Astrocyte (in vitro differentiated cells and primary cell): ENCODE data around the gene SHROOM3. TPM values are rescaled to one million over a fixed set of nuclear protein-coding genes. Genes with fewer than 3 reads are reported as not detected.

Experiments
- DNase-seq: peaks from one replicate; pipeline ENCODE4 v3.0.0-alpha.2; 2010; ENCODE audit warnings: low read depth
- FAIRE-seq: peaks from 2 replicates; lab custom pipeline; 2011; peaks lifted over from hg19 to GRCh38; lab: Jason Lieb, UNC
- H2AFZ ChIP-seq: 2 replicates; pipeline ENCODE4 v1.6.0; 2012; ENCODE audit warnings: low read depth, low read length, inconsistent platforms
- H3K27ac ChIP-seq: 2 replicates; pipeline ENCODE4 v1.5.1; 2011; ENCODE audit warnings: low read depth, low read length, inconsistent platforms
- H3K27me3 ChIP-seq: 2 replicates; pipeline ENCODE4 v1.6.0; 2011; ENCODE audit warnings: low read length, inconsistent platforms; ENCODE audit not compliant: insufficient read depth
- H3K36me3 ChIP-seq: 2 replicates; pipeline ENCODE4 v1.5.1; 2011; ENCODE audit warnings: low read length, inconsistent platforms; ENCODE audit not compliant: insufficient read depth
- H3K4me1 ChIP-seq: 2 replicates; pipeline ENCODE4 v1.5.1; 2011; ENCODE audit warnings: low read length, inconsistent platforms; ENCODE audit not compliant: insufficient read depth
- H3K4me2 ChIP-seq: 2 replicates; pipeline ENCODE4 v1.6.0; 2012; ENCODE audit warnings: low read length, inconsistent platforms
- H3K4me3 ChIP-seq: 2 replicates; pipeline ENCODE4 v1.5.1; 2011; ENCODE audit warnings: low read depth, mild to moderate bottlenecking, low read length, inconsistent platforms; ENCODE audit not compliant: insufficient read depth
- H3K79me2 ChIP-seq: 2 replicates; pipeline ENCODE4 v1.6.0; 2012; ENCODE audit warnings: mild to moderate bottlenecking, low read length, inconsistent platforms; ENCODE audit not compliant: insufficient read depth
- H3K9ac ChIP-seq: 2 replicates; pipeline ENCODE4 v1.6.0; 2012; ENCODE audit warnings: mild to moderate bottlenecking, low read length, inconsistent platforms
- H3K9me3 ChIP-seq: 2 replicates; pipeline ENCODE4 v1.5.1; 2012; ENCODE audit warnings: low read depth, mild to moderate bottlenecking, low read length, inconsistent platforms; ENCODE audit not compliant: insufficient read depth
- H4K20me1 ChIP-seq: 2 replicates; pipeline ENCODE4 v1.6.0; 2012; ENCODE audit warnings: low read length, inconsistent platforms; ENCODE audit not compliant: insufficient read depth
- H3K27ac Mint-ChIP-seq: one replicate; pipeline ENCODE4 v1.8.0; 2021; ENCODE audit warnings: mild to moderate bottlenecking, mixed read lengths; ENCODE audit not compliant: unreplicated experiment
- H3K27me3 Mint-ChIP-seq: one replicate; pipeline ENCODE4 v1.8.0; 2021; ENCODE audit warnings: low read depth, mixed read lengths; ENCODE audit not compliant: unreplicated experiment
- H3K36me3 Mint-ChIP-seq: one replicate; pipeline ENCODE4 v1.8.0; 2021; ENCODE audit warnings: low read depth, mixed read lengths; ENCODE audit not compliant: unreplicated experiment
- H3K4me1 Mint-ChIP-seq: one replicate; pipeline ENCODE4 v1.8.0; 2021; ENCODE audit warnings: low read depth, mixed read lengths; ENCODE audit not compliant: unreplicated experiment
- H3K4me3 Mint-ChIP-seq: one replicate; pipeline ENCODE4 v1.8.0; 2021; ENCODE audit warnings: mild to moderate bottlenecking, moderate library complexity, mixed read lengths; ENCODE audit not compliant: unreplicated experiment
- H3K9me3 Mint-ChIP-seq: one replicate; pipeline ENCODE4 v1.8.0; 2021; ENCODE audit warnings: mild to moderate bottlenecking, mixed read lengths; ENCODE audit not compliant: unreplicated experiment
- EZH2 ChIP-seq: IDR thresholded peaks from 2 replicates; pipeline ENCODE4 v1.6.1; 2012; ENCODE audit warnings: mild to moderate bottlenecking, low read length, inconsistent platforms; ENCODE audit not compliant: insufficient read depth
- total RNA-seq: library from RNA; stranded (reverse); gene quantifications from 2 replicates; pipeline ENCODE4 v1.2.1, GENCODE V29; 2021
- TF ChIP-seq, protein P1 (sequence below): IDR thresholded peaks from 2 replicates; pipeline ENCODE4 v1.5.1; 2011; ENCODE audit warnings: low read depth, mild to moderate bottlenecking, inconsistent platforms, low read length, moderate library complexity; ENCODE audit not compliant: insufficient read depth

Gene SHROOM3
- total RNA-seq, 1 donor from 2014 or later: 64.6 TPM

DNA sequence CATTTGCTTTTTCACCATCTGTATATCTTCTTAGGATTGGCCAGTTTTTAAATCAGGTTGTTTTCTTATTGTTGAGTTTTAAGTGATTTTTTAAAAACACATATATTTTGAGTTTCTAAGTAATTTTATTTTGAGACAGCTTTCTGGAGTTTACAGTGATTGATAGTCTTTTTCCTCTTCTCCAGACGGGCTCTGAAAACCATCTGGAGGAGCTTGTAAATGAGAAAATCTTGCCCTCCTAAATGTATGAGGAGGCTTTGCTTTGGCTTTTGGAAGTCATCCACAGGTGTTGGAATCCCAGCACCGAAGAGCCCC is 302.7 kb downstream of the SHROOM3 start:
- H3K27me3 Mint-ChIP-seq: no peaks in the 10 kb centered on the region
- no peaks in the 10 kb centered on the region for H3K9me3 Mint-ChIP-seq

DNA sequence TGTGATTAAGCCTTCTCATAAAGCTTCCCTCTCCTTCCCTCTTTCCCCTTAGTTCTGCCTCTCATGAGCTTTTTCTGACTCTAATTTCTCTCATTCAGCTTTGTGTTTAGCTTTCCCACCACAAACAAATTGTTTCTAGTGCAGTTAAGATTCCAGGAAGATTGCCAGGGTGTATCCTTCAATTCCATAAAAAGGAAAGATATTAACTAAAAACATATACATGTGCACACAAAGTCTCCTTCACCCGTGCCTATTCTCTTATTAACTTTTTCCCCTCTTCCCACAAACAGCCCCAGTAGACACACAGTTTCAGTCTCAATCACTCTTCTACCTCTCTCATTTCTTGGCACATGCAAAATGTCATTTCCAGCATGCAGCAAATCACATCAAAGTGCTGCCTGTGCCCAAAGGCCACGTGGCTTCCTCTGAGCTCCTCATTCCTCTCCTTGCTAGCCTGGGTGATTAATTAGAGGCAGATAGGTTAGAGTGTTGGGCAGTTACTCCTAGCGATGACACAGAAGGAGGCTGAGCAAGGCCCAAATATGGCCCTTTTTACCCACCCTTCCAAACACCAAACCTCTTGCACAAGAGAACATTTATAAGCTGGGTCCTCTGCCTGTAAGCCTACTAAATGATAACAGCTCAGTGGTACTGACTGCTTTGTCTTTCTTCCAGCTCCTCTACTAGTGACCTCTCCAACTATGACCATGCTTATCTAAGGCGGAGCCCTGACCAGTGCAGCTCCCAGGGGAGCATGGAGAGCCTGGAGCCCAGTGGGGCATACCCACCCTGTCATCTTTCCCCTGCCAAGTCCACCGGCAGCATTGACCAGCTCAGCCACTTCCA is 303.3 kb downstream of the SHROOM3 start:
- DNase-seq: peak; percentile 96
- Histone ChIP-seq H3K4me3 (no peak overlapping the region), H3K36me3 (peaks cover 8% of the 10 kb centered on the region), H4K20me1 (no peaks in the 10 kb centered on the region), H3K27me3 (no peaks in the 10 kb centered on the region), H3K79me2 (no peaks in the 10 kb centered on the region), H3K9ac (peak overlapping the region; percentile 39), H3K4me2 (peak overlapping the region; percentile 20), H2AFZ (no peak overlapping the region), H3K27ac (peak overlapping the region; percentile 9), H3K4me1 (peaks cover 14% of the 10 kb centered on the region), H3K9me3 (no peaks in the 10 kb centered on the region)
- no peaks in the 10 kb centered on the region for H3K27me3 Mint-ChIP-seq
- TF ChIP-seq, protein P1, sequence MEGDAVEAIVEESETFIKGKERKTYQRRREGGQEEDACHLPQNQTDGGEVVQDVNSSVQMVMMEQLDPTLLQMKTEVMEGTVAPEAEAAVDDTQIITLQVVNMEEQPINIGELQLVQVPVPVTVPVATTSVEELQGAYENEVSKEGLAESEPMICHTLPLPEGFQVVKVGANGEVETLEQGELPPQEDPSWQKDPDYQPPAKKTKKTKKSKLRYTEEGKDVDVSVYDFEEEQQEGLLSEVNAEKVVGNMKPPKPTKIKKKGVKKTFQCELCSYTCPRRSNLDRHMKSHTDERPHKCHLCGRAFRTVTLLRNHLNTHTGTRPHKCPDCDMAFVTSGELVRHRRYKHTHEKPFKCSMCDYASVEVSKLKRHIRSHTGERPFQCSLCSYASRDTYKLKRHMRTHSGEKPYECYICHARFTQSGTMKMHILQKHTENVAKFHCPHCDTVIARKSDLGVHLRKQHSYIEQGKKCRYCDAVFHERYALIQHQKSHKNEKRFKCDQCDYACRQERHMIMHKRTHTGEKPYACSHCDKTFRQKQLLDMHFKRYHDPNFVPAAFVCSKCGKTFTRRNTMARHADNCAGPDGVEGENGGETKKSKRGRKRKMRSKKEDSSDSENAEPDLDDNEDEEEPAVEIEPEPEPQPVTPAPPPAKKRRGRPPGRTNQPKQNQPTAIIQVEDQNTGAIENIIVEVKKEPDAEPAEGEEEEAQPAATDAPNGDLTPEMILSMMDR: no peak
- TF ChIP-seq EZH2: no peak
- no peak overlapping the region for H3K4me3 Mint-ChIP-seq
- peak overlapping the region; percentile 35 for H3K27ac Mint-ChIP-seq
- H3K36me3 Mint-ChIP-seq: peaks cover 14% of the 10 kb centered on the region
- peak; percentile 88 for FAIRE-seq
- peaks cover 29% of the 10 kb centered on the region for H3K4me1 Mint-ChIP-seq
- no peaks in the 10 kb centered on the region for H3K9me3 Mint-ChIP-seq

More for the DNA sequence above, 302.7 kb downstream of the SHROOM3 start:
- Histone ChIP-seq H3K4me1 (peaks cover 14% of the 10 kb centered on the region), H2AFZ (no peak overlapping the region), H3K36me3 (peaks cover 8% of the 10 kb centered on the region), H3K27ac (peak overlapping the region; percentile 9), H3K9me3 (no peaks in the 10 kb centered on the region), H3K4me2 (peak overlapping the region; percentile 20), H4K20me1 (no peaks in the 10 kb centered on the region), H3K9ac (peak overlapping the region; percentile 39), H3K79me2 (no peaks in the 10 kb centered on the region), H3K4me3 (no peak overlapping the region), H3K27me3 (no peaks in the 10 kb centered on the region)
- DNase-seq (no peak), FAIRE-seq (no peak)
- no peak for TF ChIP-seq EZH2
- TF ChIP-seq, protein P1: no peak
- Mint-ChIP-seq H3K4me1 (peaks cover 24% of the 10 kb centered on the region), H3K27ac (peak overlapping the region; percentile 35), H3K4me3 (no peak overlapping the region), H3K36me3 (peaks cover 18% of the 10 kb centered on the region)

DNA sequence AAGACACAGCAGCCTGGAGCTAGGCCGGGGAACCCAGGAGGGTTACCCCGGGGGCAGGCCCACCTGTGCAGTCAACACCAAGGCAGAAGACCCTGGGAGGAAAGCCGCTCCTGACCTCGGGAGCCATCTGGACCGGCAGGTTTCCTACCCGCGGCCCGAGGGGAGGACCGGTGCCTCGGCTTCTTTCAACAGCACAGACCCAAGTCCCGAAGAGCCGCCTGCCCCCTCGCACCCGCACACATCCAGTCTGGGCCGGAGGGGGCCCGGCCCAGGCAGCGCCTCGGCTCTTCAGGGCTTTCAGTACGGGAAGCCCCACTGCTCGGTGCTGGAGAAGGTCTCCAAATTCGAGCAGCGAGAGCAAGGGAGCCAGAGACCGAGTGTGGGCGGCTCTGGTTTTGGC is 305.2 kb downstream of the SHROOM3 start:
- Mint-ChIP-seq H3K27me3 (no peaks in the 10 kb centered on the region), H3K9me3 (no peaks in the 10 kb centered on the region), H3K27ac (no peak overlapping the region), H3K36me3 (peaks cover 8% of the 10 kb centered on the region), H3K4me3 (no peak overlapping the region), H3K4me1 (peaks cover 48% of the 10 kb centered on the region)
- Histone ChIP-seq H3K4me2 (no peak overlapping the region), H3K79me2 (no peaks in the 10 kb centered on the region), H3K27ac (no peak overlapping the region), H3K36me3 (peaks cover 8% of the 10 kb centered on the region), H3K9ac (no peak overlapping the region), H3K4me1 (peaks cover 21% of the 10 kb centered on the region), H3K27me3 (no peaks in the 10 kb centered on the region), H3K4me3 (no peak overlapping the region), H2AFZ (no peak overlapping the region), H4K20me1 (no peaks in the 10 kb centered on the region), H3K9me3 (no peaks in the 10 kb centered on the region)
- DNase-seq (no peak), FAIRE-seq (no peak)
- TF ChIP-seq, protein P1: no peak
- TF ChIP-seq EZH2: no peak
